Thyroid gland (tissue), 4 donors: ENCODE data around the gene POR.

Source experiments
- CTCF ChIP-seq, 6 experiments: fragments of 200-600 bp in 3 of 6; fragments of 450-650 bp in 3 of 6; sonication (generic) in 3 of 6; IDR thresholded peaks; one replicate each; pipeline ENCODE4 v1.5.1; 2016 to 2019; ENCODE audit warnings: antibody characterized with exemption in 6 of 6, mild to moderate bottlenecking in 2 of 6, inconsistent platforms in 1 of 6, moderate library complexity in 1 of 6
- POLR2A ChIP-seq, 2 donors: fragments of 450-650 bp; IDR thresholded peaks; one replicate each; pipeline ENCODE4 v1.6.1; 2017; ENCODE audit warnings: antibody characterized with exemption in 2 of 2, mild to moderate bottlenecking in 2 of 2, moderate library complexity in 1 of 2

- TF ChIP-seq POLR2A (IDR thresholded peaks at IDR 0.05) (no peak), CTCF (IDR thresholded peaks at IDR 0.05) (no peak)
Measured at GRCh38 chr7:75986147-75986781, 71.3 kb downstream of the POR start.
